Measurements from ENCODE around the gene SPTBN2.
A peak's percentile ranks its signal among the peaks of the same experiment; 100 is the strongest.

The SPTBN2 gene

DNA sequence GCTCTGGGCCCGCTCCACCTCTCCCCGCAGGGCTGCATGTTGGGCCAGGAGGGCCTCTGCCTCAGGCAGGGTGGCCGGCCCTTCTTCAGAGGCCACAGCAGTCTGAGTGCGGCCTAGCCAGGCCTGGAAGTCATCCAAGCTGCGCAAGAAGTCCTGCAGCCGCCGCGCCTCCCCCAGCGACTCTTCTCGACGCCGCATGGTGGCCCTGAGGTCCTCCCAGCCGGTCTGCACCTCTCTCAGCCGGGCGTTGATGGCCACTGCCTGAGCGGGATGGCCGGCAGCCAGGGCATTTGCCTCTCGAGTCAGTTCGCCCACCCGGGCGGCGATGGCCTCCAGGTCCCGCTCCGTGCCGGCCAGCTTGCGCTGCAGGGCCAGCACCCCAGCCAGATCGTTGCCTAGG, 28.3 kb downstream of the SPTBN2 start:
- DNase-seq, result no peak

DNA sequence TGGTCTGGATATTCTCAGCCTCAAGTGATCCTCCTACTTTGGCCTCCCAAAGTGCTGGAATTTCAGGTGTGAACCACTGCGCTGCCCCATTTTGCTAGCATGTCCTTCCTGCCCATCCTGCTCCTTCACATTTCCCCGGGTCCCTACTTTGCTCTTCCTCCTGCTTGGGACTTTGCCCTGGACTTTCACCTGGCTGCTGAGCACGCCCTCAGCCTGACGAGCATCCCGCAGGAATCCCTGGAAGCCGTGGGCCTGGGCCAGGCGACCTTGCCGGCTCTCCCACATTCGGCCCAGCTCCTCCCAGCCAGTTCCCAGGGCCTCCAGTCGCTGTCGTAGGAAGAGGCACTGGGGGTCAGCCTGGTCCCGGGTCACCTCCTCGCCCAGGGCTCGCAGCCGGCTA, 28.7 kb downstream of the SPTBN2 start:
- DNase-seq, result no peak

DNA sequence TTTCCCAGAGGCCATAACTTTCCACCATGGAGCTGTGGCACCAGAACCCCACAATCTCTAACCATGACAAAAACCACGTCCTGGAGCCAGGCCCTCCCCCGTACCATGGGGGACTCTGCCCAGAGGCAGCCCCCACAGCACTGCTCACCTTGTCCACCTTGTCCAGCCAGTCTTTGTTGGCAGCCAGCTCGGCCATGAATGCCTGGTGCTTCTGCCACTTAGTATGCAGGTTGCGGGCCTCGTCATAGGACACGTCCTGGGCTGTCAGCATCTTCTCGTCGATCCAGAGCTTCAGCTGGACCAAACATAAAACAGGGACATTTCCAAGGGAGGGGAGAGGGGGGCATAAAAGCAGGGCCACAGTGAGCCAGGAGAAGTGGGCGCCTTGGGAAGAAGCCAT, 30.5 kb downstream of the SPTBN2 start:
- DNase-seq, result no peak

DNA sequence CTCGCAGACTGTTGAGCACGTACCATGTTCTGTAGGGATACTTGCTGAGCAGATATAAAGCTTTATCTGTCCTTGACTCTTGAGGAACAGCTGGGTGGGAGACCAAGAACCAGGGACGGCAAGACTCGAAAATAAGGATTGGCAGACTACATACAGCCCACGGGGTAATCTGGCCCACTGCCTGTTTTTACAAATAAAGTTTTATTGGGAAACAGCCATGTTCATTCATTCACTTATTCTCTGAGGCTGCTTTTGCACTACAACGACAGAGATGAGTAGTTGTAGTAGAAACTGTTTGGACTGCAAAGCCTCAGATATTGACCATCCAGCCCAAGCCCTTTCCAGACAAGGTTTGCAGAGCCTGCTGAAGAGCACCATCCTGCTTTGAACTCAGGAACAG, 31.0 kb downstream of the SPTBN2 start:
- DNase-seq, result no peak

GRCh38 chr11:66696146-66696545, 32.9 kb downstream of the SPTBN2 start:
- DNase-seq, result no peak

- peak; percentile 85 for DNase-seq
Observed at GRCh38 chr11:66694732-66695207, 34.2 kb downstream of the SPTBN2 start.

GRCh38 chr11:66694056-66694410, 35.0 kb downstream of the SPTBN2 start:
- no peak for DNase-seq

DNA sequence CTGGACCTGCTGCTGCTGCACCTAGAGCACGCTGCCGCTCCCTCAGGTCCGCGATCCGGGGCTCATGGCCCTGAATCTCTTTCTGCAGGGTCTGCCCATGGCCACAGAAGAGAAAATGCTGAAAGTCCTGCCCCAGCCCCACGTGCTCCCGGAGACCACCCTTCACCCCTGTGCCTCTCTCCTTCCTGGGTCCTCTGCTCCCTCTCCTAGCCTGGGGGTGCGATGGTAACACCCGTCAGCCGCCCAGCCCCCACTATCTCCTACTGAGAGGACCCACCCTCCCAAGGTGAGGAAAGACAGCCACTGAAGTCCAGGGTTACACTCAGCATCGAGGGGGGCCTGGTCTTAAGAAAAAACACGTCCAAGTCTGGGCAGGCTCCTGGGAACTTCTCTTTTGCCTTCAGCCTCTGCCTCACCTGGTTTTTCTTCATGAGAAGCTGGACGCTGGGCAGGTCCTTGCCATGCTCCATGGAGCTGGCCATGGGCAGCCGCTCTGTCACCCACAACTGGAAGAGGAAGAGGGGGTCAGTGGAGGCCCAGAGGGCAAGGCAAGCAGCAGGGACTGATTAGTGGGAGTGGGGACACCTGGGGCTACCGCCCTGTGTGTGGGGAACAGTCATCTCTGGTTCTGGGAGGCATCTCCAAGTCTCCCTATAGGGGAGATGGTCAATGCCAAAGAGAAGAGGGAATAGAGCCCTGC, 35.5 kb downstream of the SPTBN2 start:
- no peak for DNase-seq

GRCh38 chr11:66692871-66693331, 36.1 kb downstream of the SPTBN2 start:
- no peak for DNase-seq

DNA sequence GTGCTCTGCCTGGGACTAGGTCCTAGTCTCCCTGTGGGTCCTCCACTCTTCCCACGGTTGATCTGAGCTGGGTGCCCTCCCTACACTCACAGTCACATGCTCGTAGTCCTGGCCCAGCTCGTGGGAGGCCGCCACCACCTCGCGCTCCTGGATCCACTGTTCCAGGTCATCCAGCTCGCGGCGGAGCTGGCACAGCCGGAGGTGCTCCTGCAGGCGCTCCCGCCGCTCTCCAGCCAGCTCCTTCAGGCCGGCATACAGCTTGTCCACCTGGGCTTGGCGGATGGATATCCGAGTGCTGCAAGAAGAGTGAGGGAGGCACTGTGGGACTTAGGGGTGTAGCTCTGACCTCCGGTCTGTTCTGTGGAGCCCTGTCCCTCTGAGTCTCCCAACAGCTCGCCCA, 36.6 kb downstream of the SPTBN2 start:
- no peak for DNase-seq

DNA sequence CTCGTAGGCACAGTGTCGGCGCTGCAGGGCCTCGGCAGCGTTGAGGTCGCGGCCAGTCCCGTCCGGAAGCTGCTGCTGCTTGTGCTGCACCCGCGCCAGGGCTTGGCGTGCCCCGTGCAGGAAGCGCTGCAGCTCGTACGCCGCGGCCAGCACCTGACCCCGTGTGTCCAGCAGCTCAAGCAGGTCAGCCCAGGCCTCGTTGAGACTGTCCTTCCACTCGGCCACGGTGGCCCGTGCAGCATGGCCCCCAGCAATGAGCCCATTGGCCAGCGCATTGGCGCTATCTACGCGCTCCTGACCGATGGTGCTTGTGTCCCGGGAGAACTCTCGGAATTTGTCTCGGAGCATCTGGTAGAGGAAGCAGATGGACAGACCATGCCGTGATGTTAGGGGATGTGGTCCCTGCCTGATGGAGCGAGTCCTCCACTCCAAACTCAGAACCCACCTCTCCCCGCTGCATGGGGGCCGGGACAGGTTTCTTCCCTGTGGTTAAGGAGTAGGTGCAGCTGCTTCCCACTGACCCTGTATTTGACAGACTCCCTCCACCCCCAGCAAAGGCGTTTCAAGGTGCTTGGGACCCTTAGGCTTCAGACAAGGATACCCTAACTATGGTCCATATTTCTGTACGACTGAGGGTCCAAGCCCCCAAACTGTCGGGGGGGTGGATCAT, 37.6 kb downstream of the SPTBN2 start:
- DNase-seq, result no peak

- DNase-seq, result no peak
Observed at GRCh38 chr11:66689661-66690590, 39.1 kb downstream of the SPTBN2 start.

DNA sequence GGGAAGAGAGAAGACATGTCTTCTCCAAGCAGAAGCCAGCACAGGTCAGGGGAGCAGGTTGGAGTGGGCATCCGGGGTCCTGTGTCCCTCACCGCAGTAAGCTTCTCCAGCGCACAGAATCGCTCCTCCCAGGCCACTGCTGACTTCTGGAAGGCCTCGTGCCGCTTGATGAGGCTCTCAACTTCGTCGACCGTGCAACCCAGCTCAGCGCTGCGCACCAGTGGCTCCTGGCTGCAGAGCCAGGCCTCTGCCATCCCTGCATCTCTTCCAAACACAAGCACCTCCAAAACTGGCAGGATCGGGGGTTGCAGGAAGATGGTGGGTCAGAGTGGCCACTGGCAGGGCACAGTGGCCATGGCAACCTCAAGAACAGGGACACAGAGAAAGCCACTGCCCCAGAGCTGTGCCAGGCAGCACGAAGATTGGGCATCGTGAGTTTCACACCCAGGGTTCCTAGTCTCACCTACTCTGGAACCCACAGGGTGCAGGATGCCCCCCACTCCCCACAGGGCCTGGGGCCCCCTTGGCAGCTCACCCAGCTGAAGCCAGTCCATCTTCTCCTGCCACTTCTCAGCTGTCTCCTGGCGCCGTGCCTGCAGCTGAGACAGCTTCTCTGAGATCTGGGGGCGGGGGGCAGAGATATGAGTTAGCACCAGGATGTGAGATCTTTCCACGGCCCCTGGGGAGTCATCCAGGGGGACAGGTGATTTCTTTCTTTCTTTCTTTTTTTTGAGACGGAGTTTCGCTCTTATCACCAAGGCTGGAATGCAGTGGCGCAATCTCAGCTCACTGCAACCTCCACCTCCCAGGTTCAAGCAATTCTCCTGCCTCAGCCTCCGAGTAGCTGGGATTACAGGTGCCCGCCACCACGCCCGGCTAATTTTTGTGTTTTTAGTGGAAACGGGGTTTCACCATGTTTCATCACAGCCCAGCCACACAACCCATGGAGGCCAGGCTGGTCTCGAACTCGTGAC, 40.2 kb downstream of the SPTBN2 start:
- DNase-seq, result no peak

DNA sequence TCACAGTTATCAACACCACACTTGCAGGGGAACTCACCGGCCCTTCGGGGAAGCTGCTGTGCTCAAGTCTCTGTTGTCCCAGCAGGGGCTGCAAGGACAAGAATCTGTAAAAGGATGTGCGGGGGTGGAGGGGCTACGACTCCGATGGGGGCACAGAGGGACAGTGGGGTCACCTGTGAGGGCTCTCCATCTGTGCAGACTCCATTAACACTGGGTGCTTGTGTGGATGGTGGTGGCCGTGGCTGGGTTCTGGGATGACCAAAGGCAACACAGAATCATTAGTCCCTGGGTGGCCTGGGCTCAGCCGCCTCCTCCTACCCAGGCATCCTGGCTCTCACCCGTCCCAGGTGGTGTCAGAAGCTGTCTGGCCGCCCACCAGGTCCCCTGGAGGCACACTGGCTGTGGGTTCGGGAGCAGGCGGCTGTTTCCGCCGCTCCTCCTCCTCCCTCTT, 41.2 kb downstream of the SPTBN2 start:
- no peak for DNase-seq

DNA sequence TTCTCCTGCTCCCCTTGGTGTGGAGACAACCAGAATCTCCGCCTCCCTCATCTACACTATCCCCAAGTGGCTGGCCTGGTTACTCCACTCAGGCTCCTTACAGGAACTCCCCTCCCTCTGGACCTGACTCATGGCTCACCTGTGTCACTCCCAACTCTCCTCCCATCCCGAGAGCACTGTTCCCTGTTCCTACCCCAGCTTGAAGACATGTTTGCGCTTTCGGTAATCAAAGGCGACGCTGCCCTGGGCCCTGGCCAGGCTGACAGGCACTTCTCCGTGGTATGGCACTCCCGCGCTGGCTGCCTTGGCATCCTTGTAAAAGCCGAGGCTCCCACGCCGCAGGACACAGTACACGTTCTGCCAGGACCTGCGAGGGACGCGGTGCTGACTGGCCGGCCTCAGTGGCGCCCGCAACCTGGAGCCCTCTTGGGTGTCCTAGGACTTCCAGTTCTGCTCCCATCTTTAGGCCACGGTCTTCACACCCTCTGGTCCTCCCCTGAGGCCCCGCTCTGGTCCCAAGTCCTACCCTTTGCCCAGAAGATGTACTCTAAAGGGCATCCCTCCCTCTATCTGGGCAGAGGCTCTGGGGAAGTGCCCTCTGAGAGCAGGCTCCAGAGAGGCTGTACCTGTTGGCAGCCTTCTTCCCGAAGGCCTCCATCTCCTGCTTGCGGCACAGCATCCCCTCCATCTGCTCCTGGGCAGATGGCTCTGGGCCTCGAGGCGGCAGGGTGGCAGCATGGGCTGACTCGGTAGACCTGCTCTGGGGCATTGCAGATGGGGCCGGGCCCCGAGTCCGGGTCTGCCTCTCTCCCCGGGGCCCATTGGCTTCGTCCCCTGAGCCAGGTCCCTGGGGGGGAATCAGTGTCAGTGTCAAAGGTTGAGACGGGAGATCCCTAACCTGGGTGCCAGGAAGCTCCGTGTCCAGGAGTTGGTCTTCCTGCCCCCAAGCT, 41.9 kb downstream of the SPTBN2 start:
- no peak for DNase-seq

GRCh38 chr11:66686100-66686785, 42.8 kb downstream of the SPTBN2 start:
- no peak for DNase-seq

DNA sequence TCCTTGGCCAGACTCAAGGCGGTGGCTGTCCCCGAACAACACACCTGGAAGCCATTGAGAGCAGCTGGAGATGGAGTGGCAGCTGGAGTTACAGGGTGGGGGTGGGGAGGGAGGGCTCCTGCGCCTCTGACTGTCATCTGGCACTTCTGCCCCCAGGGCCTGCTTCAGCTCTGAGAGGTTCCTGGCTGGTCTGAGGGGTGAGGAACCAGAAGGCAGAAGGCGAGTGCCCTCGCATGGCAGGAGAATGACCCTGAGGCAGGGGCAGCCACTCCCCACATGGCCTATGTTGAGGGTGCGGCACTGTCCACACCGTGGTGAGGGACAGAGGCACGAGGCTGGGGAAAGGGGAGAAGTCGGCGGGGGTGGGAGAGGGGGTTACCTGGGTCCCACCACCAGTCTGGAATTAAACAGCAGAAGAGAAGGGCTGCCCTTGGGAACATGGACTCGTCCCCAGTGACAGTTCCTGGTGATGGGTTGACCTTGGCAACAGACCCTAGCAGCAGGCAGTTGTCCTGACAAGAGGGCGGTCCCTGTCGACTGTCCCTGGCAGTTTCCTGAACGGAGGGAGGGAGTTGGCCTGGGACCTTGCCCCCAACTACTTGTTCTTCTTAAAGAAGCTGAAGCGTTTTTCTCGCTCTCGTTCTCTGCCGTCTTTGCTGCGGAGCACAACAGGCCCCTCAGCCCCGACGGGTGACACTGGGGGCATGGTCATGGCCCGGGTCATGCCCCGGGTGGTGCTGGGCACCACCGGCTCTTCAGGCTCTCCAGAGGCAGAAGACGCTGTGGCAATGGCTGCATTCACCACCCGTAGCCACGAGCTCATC, 43.5 kb downstream of the SPTBN2 start:
- no peak for DNase-seq

DNA sequence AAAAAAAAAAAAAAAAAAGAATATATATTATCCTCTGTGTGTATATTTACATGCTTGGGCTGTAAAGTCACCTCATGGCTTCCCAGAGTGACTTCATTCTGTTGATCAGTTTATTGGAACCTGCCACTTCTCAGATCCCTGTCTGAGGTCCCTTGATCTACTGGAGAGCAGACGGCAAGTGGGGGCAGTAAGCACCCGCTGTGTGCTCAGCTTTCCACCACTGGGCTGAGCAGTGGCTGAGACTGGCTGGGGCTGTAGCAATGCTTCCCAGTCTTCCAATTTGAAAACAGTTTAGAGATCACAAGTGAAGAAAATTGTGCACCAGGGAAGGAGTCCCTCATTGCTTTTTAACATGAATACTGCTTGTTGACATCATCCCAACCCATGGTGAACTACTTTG, 44.4 kb downstream of the SPTBN2 start:
- no peak for DNase-seq

DNA sequence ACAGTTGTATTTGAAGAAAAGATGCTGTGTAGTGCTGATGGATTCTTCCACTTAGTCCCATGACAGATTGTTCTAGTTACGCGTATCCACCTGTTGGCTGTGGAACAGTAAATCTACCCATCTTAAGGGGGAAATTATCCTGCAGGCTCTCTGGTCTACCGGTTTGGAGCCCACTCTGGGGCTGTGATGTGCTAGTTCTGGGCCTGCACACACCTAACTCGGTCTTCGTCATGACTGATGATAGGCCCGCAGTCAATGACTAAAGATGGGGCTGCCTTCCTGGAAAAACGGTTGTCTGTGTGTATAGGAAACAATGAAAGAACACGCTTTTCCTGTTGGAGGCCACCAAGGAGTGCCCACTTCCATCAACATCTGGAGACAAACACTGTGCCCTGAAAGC, 45.1 kb downstream of the SPTBN2 start:
- DNase-seq, result no peak
